Measurements from ENCODE around the gene JAZF1.

JAZF1 gene

DNA sequence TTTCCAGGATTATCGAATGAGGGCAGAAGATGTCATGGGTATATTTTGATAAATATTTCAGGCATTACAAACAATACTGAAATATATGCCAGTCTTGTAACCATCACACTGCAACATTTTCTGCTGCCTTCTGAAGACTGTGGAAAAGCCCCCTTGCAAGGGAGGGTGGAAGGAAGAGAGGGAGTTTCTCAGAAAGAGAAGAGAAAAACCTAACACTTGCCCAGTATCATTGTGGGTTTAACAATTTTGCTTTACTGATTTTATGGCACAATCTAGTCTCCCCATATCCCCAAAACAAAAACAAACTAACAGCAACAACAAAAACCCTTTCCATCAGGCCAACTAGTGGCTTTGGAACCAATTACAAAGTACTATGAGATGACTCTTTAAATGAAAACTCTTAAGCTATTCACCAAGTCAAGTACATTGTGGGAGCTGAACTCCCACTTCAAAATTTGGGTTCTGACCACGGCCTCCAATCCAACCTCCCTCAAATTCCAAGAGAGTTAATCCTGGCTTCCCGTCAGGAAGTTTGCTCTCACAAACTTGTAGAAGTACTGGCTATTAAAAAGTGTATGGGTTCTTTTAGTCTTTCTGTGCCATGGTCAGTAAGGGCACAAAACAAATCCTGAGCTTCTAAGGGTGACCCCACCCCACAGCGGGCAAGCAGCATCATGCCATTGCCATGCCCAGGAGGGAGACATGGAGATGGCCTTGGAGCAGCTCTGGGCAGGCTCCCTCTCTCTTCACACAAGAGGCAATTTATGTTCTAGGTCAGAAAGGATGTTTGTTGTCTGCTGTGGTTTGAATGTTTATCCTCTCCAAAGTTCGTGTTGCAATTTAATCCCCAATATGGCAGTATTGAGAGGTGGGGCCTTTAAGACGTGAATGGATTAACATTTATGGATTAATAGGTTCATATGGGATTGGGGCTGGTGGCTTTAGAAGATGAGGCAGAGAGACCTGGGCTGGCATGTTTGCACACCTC is 96.3 kb downstream of the JAZF1 start:
- no peak for ATAC-seq (ENCODE audit: low read depth)
- peaks cover under 1% of the 10 kb centered on the region for H3K9me3 Mint-ChIP-seq
- H3K4me3 Mint-ChIP-seq = no peak overlapping the region
- H3K36me3 Mint-ChIP-seq = peaks cover 3% of the 10 kb centered on the region
- no peak for DNase-seq (ENCODE audit: low spot score in 2 of 2)
- no peak overlapping the region for H3K27ac Mint-ChIP-seq
- peaks cover 39% of the 10 kb centered on the region for H3K4me1 Mint-ChIP-seq
- no peaks in the 10 kb centered on the region for H3K27me3 Mint-ChIP-seq

DNA sequence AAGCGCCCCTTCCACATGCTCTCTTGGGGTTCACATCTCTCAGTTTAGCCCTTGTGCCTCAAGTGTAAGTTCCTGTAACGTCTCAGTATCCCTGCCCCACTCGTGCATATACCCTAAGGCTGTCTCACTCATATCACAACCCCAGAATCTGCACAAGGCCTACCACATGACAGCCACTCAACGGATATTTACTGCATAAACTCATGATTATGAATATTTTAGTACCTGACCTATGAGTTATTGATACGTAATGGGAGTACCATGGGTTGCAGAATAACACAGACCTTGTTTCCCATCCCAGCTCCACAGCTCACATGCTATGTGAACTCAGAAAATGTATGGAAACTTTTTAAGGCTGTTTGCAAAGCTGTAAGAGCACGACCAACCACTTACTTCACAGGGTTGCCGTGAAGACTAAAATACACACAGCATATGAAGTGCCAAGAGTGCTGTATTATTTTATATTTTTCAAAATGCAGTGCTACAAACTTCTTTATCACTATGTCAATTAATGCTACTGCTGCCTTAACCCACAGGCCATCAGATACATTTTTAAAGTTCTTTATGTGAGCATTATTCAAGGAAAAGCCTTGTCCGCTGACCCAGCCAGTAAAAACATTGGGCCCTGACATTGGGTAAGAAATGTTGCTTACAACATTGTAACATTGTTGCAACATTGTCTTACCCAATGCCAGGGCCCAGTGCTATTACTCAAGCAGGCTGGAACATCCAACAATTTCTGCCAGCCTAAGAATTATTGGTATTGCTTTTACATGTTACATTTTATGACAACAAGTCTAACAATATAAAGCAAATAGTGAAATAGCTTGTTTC is 97.2 kb downstream of the JAZF1 start:
- no peak overlapping the region for H3K27ac Mint-ChIP-seq
- ATAC-seq (ENCODE audit: low read depth) (no peak), DNase-seq (ENCODE audit: low spot score in 2 of 2) (no peak)
- no peaks in the 10 kb centered on the region for H3K27me3 Mint-ChIP-seq
- peaks cover 2% of the 10 kb centered on the region for H3K36me3 Mint-ChIP-seq
- H3K4me3 Mint-ChIP-seq = no peak overlapping the region
- peaks cover 30% of the 10 kb centered on the region for H3K4me1 Mint-ChIP-seq
- H3K9me3 Mint-ChIP-seq = no peaks in the 10 kb centered on the region

DNA sequence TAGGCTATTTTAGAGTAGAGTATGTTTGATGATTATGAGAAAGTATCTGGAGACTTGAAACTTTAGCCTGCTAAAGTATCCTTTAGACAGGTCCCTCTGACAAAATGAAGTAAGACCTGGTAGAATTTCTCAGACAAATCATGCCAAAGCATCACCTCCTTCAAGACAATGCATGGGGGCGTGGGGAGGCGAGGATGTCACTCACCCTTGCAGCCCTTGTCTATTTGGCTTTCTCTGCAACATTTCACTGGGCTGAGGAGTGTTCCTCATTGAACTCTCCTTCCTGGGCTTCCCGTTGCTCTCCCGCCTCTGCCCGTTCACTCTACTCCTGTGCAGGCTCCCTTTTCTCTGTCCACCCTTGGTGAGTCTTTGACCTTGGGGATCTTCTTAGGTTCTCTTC is 98.5 kb downstream of the JAZF1 start:
- no peak overlapping the region for H3K27ac Mint-ChIP-seq
- ATAC-seq (ENCODE audit: low read depth) (no peak), DNase-seq (ENCODE audit: low spot score in 2 of 2) (no peak)
- no peak overlapping the region for H3K4me3 Mint-ChIP-seq
- H3K9me3 Mint-ChIP-seq = no peaks in the 10 kb centered on the region
- H3K27me3 Mint-ChIP-seq = no peaks in the 10 kb centered on the region
- peaks cover 2% of the 10 kb centered on the region for H3K36me3 Mint-ChIP-seq
- H3K4me1 Mint-ChIP-seq = peaks cover 33% of the 10 kb centered on the region

DNA sequence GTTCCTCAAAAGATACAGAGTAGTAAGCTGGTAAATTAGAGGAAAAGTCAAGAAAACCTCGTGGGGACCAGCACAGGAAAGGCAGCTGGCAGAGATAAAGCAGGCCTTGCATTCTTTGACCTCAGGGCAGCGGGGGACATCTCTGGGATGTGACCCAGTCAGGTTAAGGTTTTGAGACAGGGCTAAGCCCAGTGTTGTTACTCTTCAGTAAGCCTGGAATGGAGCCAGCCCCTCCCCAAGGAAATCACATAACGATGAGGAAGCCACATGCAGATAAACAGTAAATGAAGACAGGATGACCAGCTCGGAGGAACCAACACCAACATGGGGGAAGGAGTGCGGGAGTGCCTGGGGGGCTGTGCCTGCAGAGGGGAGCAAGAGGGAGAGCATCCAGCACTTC is 99.6 kb downstream of the JAZF1 start:
- peaks cover 2% of the 10 kb centered on the region for H3K36me3 Mint-ChIP-seq
- ATAC-seq (ENCODE audit: low read depth) (no peak), DNase-seq (ENCODE audit: low spot score in 2 of 2) (no peak)
- peak overlapping the region; percentile 81 for H3K27ac Mint-ChIP-seq
- no peaks in the 10 kb centered on the region for H3K9me3 Mint-ChIP-seq
- no peaks in the 10 kb centered on the region for H3K27me3 Mint-ChIP-seq
- peaks cover 28% of the 10 kb centered on the region for H3K4me1 Mint-ChIP-seq
- no peak overlapping the region for H3K4me3 Mint-ChIP-seq

DNA sequence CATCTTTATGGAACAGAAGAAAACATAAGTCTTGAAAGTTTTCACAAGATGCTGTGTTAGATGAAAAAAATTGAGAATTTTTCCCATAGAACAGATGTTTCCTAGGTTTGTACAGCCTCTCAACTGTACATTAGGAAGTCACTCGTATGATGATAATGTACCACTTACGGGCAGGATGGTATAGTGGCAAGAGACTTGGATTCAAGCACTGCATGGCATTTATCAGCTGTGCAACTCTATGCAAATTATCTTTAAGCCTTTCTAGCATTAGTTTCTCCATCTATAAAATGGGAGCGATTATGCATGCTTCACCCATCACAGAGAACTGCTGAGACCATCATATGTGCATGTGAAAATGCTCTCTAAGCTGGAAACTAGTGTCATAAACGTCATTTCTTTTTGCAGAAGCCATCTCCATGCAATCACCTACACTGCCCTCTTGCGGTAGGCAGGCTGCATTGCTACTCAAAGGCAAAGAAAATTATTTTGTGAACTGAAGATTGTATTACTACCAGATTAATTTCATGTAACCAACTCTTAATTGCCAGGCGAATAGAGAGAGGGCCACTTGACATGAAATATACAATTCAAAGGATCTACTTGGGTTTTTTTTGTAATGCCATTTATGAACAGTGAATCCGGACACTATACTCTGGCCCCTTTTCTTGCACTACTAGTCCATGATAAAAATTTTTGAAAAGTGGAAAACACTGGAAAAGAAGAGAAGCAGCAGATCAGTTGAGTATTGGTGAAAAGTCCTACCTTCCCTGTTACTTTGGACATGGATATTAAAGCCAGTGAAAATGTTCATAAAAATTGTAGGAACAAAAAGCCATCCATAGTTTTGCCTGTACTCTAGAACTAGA is 102.3 kb downstream of the JAZF1 start:
- H3K4me3 Mint-ChIP-seq = no peak overlapping the region
- no peaks in the 10 kb centered on the region for H3K9me3 Mint-ChIP-seq
- H3K27ac Mint-ChIP-seq = no peak overlapping the region
- ATAC-seq (ENCODE audit: low read depth) = peak; percentile 55
- DNase-seq (ENCODE audit: low spot score in 2 of 2) = peak; percentile 42 to 51
- H3K27me3 Mint-ChIP-seq = no peaks in the 10 kb centered on the region
- peaks cover 28% of the 10 kb centered on the region for H3K4me1 Mint-ChIP-seq
- peaks cover 4% of the 10 kb centered on the region for H3K36me3 Mint-ChIP-seq

DNA sequence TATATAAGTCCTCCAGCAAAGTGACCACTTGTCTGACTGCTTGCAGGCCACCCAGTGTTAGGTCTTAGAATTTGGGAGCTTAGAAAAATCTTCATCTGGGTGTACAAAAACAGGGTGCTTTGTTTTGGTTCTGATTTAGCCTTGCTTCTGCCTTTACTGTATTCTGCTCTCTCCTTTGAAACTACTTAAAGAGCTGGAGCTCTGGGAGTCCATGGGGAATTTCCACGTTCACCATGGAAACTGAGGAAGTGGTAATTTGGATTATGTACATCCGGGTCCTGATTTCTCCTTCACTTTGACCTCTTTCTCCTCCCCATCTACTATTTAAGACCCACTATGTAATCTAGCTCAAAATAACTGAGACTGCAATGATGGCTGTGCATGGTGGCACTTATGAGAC is 103.0 kb downstream of the JAZF1 start:
- Mint-ChIP-seq H3K4me3 (no peak overlapping the region), H3K27me3 (no peaks in the 10 kb centered on the region), H3K27ac (no peak overlapping the region)

DNA sequence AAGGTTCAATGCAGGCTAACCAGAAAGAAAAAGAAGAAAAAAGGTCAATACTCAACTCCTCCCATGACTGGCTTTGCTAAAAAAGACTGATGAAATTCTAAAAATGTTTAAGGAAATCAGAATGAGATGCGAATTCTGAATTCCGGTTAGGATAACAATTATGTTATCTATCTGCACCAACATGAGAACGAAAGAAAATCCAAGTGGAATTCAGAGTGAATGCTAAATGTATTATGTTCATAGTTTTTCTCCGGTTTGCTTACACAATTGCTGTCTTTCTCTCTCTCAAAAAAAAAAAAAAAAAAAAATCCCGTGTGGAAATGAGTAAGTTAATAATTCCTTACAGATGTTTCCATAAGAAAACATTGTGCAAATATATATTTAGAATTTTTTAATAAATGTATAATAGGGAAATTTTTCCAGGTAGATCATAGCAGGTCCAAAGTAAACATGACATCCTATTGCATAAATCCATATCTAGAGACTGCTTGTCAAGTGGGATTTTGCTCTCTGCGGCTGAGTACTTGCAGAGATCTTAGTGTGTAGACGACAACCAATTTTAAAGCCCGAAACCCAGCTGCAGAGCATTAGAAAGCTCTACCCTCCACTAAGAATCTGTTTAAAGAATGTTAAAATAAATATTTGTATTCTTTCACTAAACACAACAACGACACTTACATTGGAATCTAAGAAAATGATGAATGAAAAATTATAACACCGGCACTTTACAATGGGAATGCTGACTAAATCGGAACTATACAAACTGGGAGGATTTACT is 104.0 kb downstream of the JAZF1 start:
- no peak overlapping the region for H3K27ac Mint-ChIP-seq
- ATAC-seq (ENCODE audit: low read depth) = no peak

More for the DNA sequence above, 103.0 kb downstream of the JAZF1 start:
- H3K36me3 Mint-ChIP-seq = peaks cover 4% of the 10 kb centered on the region
- DNase-seq (ENCODE audit: low spot score in 2 of 2) (no peak), ATAC-seq (ENCODE audit: low read depth) (no peak)
- peaks cover 27% of the 10 kb centered on the region for H3K4me1 Mint-ChIP-seq
- H3K9me3 Mint-ChIP-seq = no peaks in the 10 kb centered on the region

DNA sequence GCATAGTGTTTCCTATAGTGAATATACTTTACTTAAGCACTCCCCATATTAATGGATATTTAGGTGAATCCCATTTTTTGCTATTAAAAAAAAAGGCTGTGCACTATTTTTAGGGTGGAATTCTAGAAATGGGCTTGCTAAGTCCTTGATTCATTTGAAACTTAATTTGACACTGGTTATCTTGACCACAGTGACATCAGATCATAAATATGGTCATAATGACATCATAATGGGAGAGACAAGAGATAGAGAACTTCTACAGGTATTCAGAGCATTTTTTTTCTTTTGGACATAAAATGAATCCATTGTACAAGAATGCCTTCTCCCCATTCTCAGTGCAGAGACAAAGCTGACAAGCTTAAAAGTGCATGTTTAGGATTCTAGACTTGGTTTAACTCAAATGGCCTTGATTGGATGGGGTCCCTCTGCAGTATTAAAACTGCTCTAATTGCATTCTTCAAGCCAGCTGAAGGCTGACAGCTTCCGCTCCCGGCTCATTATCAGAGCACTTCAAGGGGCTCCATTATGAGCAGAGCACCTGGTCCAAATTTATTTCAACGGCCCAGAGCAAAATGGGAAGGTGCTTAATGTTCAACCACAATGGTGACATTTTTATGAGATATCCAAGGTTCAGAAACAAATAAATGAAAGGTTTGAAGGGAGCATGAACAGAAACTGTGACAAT is 104.8 kb downstream of the JAZF1 start:
- no peak overlapping the region for H3K27ac Mint-ChIP-seq

More for the DNA sequence above, 104.0 kb downstream of the JAZF1 start:
- Mint-ChIP-seq H3K4me3 (no peak overlapping the region), H3K4me1 (peaks cover 22% of the 10 kb centered on the region), H3K27me3 (no peaks in the 10 kb centered on the region), H3K9me3 (no peaks in the 10 kb centered on the region), H3K36me3 (peaks cover 4% of the 10 kb centered on the region)
- DNase-seq (ENCODE audit: low spot score in 2 of 2) = no peak

DNA sequence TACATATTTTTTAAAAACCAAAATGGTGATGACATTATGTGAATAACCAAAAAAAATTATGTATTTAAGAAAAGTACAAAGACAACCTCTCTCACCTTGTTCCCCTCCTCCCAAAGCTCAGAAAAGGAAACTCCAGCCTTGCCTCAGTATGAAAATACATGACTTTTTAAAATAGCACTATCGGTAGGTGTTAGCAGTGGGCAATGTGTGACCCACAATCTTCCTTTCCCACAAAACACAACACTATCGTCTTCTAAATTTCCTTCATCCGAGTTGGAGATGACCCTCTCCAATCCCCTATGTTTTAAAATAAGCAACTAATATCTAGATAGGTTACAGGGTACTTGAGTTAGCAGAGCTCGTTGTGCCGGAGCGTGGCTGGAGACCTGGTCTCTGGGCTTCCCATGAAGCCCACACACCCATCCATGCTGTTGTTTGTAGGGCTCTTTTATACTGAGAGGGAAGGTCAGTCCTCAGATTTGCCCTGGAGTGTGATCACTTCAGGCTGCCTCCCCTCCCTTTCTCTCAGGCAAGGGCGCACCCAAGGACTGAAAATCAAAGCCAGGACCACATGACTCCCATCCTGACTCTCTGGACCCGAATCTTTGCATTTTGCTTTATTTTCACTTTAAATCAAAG is 107.6 kb downstream of the JAZF1 start:
- Mint-ChIP-seq H3K9me3 (no peaks in the 10 kb centered on the region), H3K27me3 (no peaks in the 10 kb centered on the region), H3K27ac (no peak overlapping the region), H3K4me1 (peaks cover 16% of the 10 kb centered on the region), H3K36me3 (peaks cover 6% of the 10 kb centered on the region), H3K4me3 (no peak overlapping the region)
- no peak for DNase-seq (ENCODE audit: low spot score in 2 of 2)
- ATAC-seq (ENCODE audit: low read depth) = no peak

More for the DNA sequence above, 104.8 kb downstream of the JAZF1 start:
- DNase-seq (ENCODE audit: low spot score in 2 of 2) = no peak
- no peak for ATAC-seq (ENCODE audit: low read depth)
- H3K9me3 Mint-ChIP-seq = no peaks in the 10 kb centered on the region
- H3K4me1 Mint-ChIP-seq = peaks cover 15% of the 10 kb centered on the region
- no peaks in the 10 kb centered on the region for H3K27me3 Mint-ChIP-seq
- peaks cover 4% of the 10 kb centered on the region for H3K36me3 Mint-ChIP-seq
- H3K4me3 Mint-ChIP-seq = no peak overlapping the region

DNA sequence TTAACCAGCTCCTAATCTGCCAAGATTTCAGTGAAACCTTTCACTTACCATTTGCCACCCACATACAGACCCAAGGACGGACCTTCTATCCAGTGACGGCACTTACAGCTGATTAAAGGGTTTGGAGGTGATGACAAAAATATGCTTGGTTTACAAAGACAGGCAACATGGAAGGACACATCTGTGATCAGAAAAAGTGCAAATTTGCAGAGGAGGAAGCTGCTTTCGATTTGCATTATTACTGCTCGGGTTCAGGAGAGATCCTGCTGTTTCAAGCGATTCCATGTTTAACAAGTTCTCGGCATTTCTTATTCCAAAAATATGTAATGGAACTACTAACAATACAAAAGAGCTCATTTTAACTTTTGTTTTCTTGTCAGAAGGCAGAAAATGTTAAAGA is 109.0 kb downstream of the JAZF1 start:
- peaks cover 6% of the 10 kb centered on the region for H3K36me3 Mint-ChIP-seq

DNA sequence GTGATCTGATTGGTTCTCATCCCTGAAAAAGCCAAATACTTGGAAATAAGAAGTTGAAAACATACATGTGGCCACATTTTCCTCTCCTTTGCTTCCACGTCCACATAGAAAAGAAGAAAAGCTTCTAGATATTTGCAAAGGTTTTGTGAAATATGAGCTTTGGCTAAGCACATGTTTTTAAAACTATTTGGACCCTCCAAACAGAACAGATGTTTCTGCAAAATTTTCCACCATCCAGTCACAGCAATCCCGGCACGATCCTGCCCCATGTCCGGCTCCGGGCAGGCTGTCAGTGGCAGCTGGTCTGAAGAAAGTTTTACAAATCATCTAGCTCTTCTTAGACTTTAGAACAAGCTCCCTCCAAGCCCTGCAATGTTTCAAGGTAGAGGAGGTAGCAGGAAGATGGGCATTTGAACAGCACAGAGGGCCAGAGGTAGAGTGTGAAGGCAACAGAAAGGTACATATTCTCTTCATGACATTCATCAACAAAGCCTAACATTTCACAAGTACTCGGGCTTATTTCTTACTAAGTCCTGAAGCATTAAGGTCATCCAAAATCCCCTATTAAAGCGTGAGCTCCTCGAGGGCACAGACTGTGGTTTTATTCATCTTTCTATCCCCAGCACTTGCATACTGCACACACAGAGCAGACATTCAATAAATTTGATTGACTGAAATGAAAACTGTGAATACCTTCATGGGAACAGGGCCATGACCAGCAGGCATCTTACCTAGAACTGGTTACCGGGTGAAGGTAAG is 110.1 kb downstream of the JAZF1 start:
- Mint-ChIP-seq H3K4me3 (no peak overlapping the region), H3K27ac (no peak overlapping the region)

More for the DNA sequence above, 109.0 kb downstream of the JAZF1 start:
- H3K27me3 Mint-ChIP-seq = no peaks in the 10 kb centered on the region
- H3K9me3 Mint-ChIP-seq = no peaks in the 10 kb centered on the region
- no peak overlapping the region for H3K4me3 Mint-ChIP-seq
- peaks cover 12% of the 10 kb centered on the region for H3K4me1 Mint-ChIP-seq
- H3K27ac Mint-ChIP-seq = no peak overlapping the region
- no peak for DNase-seq (ENCODE audit: low spot score in 2 of 2)
- ATAC-seq (ENCODE audit: low read depth) = no peak

DNA sequence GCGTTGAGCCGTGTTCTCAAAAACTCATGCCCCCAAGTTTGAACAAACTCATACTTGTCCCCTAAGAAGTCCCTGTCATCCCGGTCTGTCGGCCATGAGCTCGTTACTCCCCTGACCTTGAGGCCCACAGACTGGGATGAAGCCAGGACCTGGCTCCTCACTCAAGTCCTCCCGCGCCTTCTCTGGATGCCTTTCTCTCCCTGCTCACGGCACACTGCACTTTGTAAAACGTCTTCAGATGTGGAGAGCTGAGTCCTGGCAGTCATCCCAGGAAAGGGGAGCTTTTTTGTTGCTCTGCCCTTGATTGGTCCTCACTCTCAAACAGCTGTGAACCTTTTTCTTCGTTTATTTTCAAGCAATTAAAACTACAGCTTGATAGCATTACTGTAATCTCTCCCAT is 110.8 kb downstream of the JAZF1 start:
- Mint-ChIP-seq H3K4me1 (peaks cover 17% of the 10 kb centered on the region), H3K4me3 (no peak overlapping the region), H3K36me3 (peaks cover 9% of the 10 kb centered on the region), H3K9me3 (no peaks in the 10 kb centered on the region), H3K27me3 (no peaks in the 10 kb centered on the region), H3K27ac (peak overlapping the region; percentile 51)
- ATAC-seq (ENCODE audit: low read depth) (no peak), DNase-seq (ENCODE audit: low spot score in 2 of 2) (no peak)

More for the DNA sequence above, 110.1 kb downstream of the JAZF1 start:
- DNase-seq (ENCODE audit: low spot score in 2 of 2) = no peak
- no peak for ATAC-seq (ENCODE audit: low read depth)
- H3K9me3 Mint-ChIP-seq = no peaks in the 10 kb centered on the region
- H3K36me3 Mint-ChIP-seq = peaks cover 6% of the 10 kb centered on the region
- H3K4me1 Mint-ChIP-seq = peaks cover 12% of the 10 kb centered on the region
- no peaks in the 10 kb centered on the region for H3K27me3 Mint-ChIP-seq

Data from memory B cell (primary cell).